IMR-90 (cell line): Measurements from ENCODE around the gene AUH.
A peak's percentile ranks its signal among the peaks of the same experiment; 100 is the strongest.

ENCODE experiments used
- BHLHE40 ChIP-seq: fragments of 150-350 bp; IDR thresholded peaks from 2 replicates; pipeline ENCODE4 v1.6.1; 2016; ENCODE audit warnings: mild to moderate bottlenecking, low read depth, low read length
- CHD1 ChIP-seq: IDR thresholded peaks from 2 replicates; pipeline ENCODE4 v1.6.1; 2012; ENCODE audit warnings: low read depth, low read length, improper control_type of control experiment
- CTCF ChIP-seq: conservative IDR thresholded peaks from 2 replicates; pipeline ENCODE4 v1.5.1; 2012; ENCODE audit warnings: mild to moderate bottlenecking, low read depth, low read length, improper control_type of control experiment
- ELK1 ChIP-seq: fragments of 150-350 bp; IDR thresholded peaks from 2 replicates; pipeline ENCODE4 v1.6.1; 2016; ENCODE audit warnings: low read depth, mild to moderate bottlenecking, low read length, moderate library complexity, borderline replicate concordance
- FOS ChIP-seq: fragments of 150-350 bp; IDR thresholded peaks from 2 replicates; pipeline ENCODE4 v1.6.1; 2016; ENCODE audit warnings: low read depth, low read length
- MAFK ChIP-seq: IDR thresholded peaks from 2 replicates; pipeline ENCODE4 v1.6.1; 2012; ENCODE audit warnings: low read depth, low read length, improper control_type of control experiment
- MXI1 ChIP-seq: IDR thresholded peaks from 2 replicates; pipeline ENCODE4 v1.6.1; 2012; ENCODE audit warnings: low read depth, mild to moderate bottlenecking, low read length, moderate library complexity, borderline replicate concordance
- POLR2A ChIP-seq: IDR thresholded peaks from 2 replicates; pipeline ENCODE4 v1.6.1; 2012; ENCODE audit warnings: mild to moderate bottlenecking, low read depth, low read length
- RAD21 ChIP-seq: IDR thresholded peaks from 2 replicates; pipeline ENCODE4 v1.6.1; 2012; ENCODE audit warnings: low read length, improper control_type of control experiment
- RCOR1 ChIP-seq: IDR thresholded peaks from 2 replicates; pipeline ENCODE4 v1.6.1; 2012; ENCODE audit warnings: mild to moderate bottlenecking, low read length, improper control_type of control experiment; ENCODE audit not compliant: insufficient replicate concordance
- RFX5 ChIP-seq: IDR thresholded peaks from 2 replicates; pipeline ENCODE4 v1.8.0; 2012; ENCODE audit warnings: low read depth, mild to moderate bottlenecking, low read length, moderate library complexity
- SMC3 ChIP-seq: fragments of 150-350 bp; IDR thresholded peaks from 2 replicates; pipeline ENCODE4 v1.6.1; 2016; ENCODE audit warnings: low read depth, mild to moderate bottlenecking, antibody characterized with exemption, low read length, moderate library complexity
- USF2 ChIP-seq: fragments of 150-350 bp; IDR thresholded peaks from 2 replicates; pipeline ENCODE4 v1.6.1; 2017; ENCODE audit warnings: mild to moderate bottlenecking, antibody characterized with exemption, low read length, low read depth

GRCh38 chr9:91395553-91396471, 34.1 kb upstream of the AUH start:
- no peak for TF ChIP-seq CTCF
- TF ChIP-seq RCOR1: no peak
- TF ChIP-seq FOS: peak; percentile 81
- TF ChIP-seq USF2: no peak
- TF ChIP-seq CHD1: no peak
- TF ChIP-seq SMC3: no peak
- TF ChIP-seq POLR2A: no peak
- TF ChIP-seq BHLHE40: peak; percentile 32; the same call in 1 of the 2 replicates
- no peak for TF ChIP-seq RAD21
- TF ChIP-seq ELK1: no peak
- no peak; the same call in 1 of the 2 replicates for TF ChIP-seq MXI1
- TF ChIP-seq MAFK: no peak; the same call in 1 of the 2 replicates
- no peak for TF ChIP-seq RFX5
